Endodermal cell (in vitro differentiated cells): ENCODE results near the gene NCAN. TPM values are rescaled to one million over a fixed set of nuclear protein-coding genes. Genes with fewer than 3 reads are reported as not detected.

ENCODE experiments used
- DNase-seq: peaks from one replicate; pipeline ENCODE4 v3.0.0-alpha.2; 2017
- H3K27ac ChIP-seq: 2 replicates; pipeline ENCODE4 v1.5.1; 2013; ENCODE audit warnings: mild to moderate bottlenecking, low read depth, low read length, moderate library complexity
- H3K27me3 ChIP-seq: 2 replicates; pipeline ENCODE4 v1.6.1; 2013; ENCODE audit warnings: mild to moderate bottlenecking, low read length, moderate library complexity; ENCODE audit not compliant: insufficient read depth, control insufficient read depth, poor library complexity, severe bottlenecking
- H3K36me3 ChIP-seq: 2 replicates; pipeline ENCODE4 v1.7.0; 2013; ENCODE audit warnings: mild to moderate bottlenecking, low read length, moderate library complexity; ENCODE audit not compliant: control insufficient read depth, insufficient read depth
- H3K4me1 ChIP-seq: one replicate; pipeline ENCODE4 v1.7.0; 2013; ENCODE audit warnings: low read length; ENCODE audit not compliant: control insufficient read depth, insufficient read depth
- H3K4me3 ChIP-seq: 2 replicates; pipeline ENCODE4 v1.5.1; 2013; ENCODE audit warnings: mild to moderate bottlenecking, low read length, moderate library complexity
- H3K9ac ChIP-seq: 2 replicates; pipeline ENCODE4 v1.6.1; 2013; ENCODE audit warnings: mild to moderate bottlenecking, low read length, moderate library complexity; ENCODE audit not compliant: poor library complexity, severe bottlenecking; ENCODE audit errors: extremely low read depth
- H3K9me3 ChIP-seq: 2 replicates; pipeline ENCODE4 v1.6.1; 2013; ENCODE audit warnings: mild to moderate bottlenecking, low read length, moderate library complexity; ENCODE audit not compliant: control insufficient read depth
- H3K27ac Mint-ChIP-seq: 2 replicates; pipeline ENCODE4 v1.8.0; 2020; ENCODE audit warnings: mixed read lengths
- H3K27me3 Mint-ChIP-seq: 2 replicates; pipeline ENCODE4 v1.8.0; 2021; ENCODE audit warnings: mild to moderate bottlenecking, mixed read lengths; ENCODE audit not compliant: insufficient read depth
- H3K36me3 Mint-ChIP-seq: 2 replicates; pipeline ENCODE4 v1.8.0; 2020; ENCODE audit warnings: low read depth, mixed read lengths
- H3K4me1 Mint-ChIP-seq: 2 replicates; pipeline ENCODE4 v1.8.0; 2020; ENCODE audit warnings: mixed read lengths
- H3K4me3 Mint-ChIP-seq: 2 replicates; pipeline ENCODE4 v1.8.0; 2020; ENCODE audit warnings: mild to moderate bottlenecking, moderate library complexity, mixed read lengths
- H3K9me3 Mint-ChIP-seq: 2 replicates; pipeline ENCODE4 v1.8.0; 2020; ENCODE audit warnings: mild to moderate bottlenecking, mixed read lengths
- CTCF ChIP-seq: fragments of 200-600 bp; sonication (generic); conservative IDR thresholded peaks from 2 replicates; pipeline ENCODE4 v1.5.0; 2021; ENCODE audit warnings: antibody characterized with exemption, mild to moderate bottlenecking
- WGBS, 2 experiments: methylation state at CpG; one replicate each; pipeline versions ENCODE4 v1.1.5 to v1.1.7; 2013; ENCODE audit warnings: missing lambda C conversion rate in 2 of 2, mixed read lengths in 1 of 2; ENCODE audit not compliant: insufficient coverage in 1 of 2, insufficient read length in 1 of 2; 5-methylcytosine and 5-hydroxymethylcytosine counted together
- total RNA-seq, 2 donors: library from RNA; stranded (reverse); fragmentation: NEBNext Ultra II Directional in 1 of 2; extraction: Animal tissue kit (Norgen Biotek cat#: 25700) in 1 of 2; gene quantifications; 2 replicates in 1 of 2; 3 replicates in 1 of 2; pipeline ENCODE4 v1.2.1, GENCODE V29; 2021

The NCAN gene
- total RNA-seq, 2 donors from 2014 or later: 0.77 to 4.2 TPM

- no peak for DNase-seq
- H3K36me3 ChIP-seq: no peaks in the 10 kb centered on the region
- no peak overlapping the region for H3K4me3 ChIP-seq
- no peak overlapping the region for H3K27ac Mint-ChIP-seq
- no peak overlapping the region for H3K4me3 Mint-ChIP-seq
- WGBS, 2 experiments: 91 to 92% methylated on average over 9 to 14 of the region's 14 CpGs
- H3K9me3 ChIP-seq: no peaks in the 10 kb centered on the region
- H3K27me3 ChIP-seq: peaks cover 35% of the 10 kb centered on the region
- H3K9me3 Mint-ChIP-seq: peaks cover 8% of the 10 kb centered on the region
- TF ChIP-seq CTCF: no peak
- no peak overlapping the region for H3K27ac ChIP-seq
- peaks cover 3% of the 10 kb centered on the region for H3K4me1 Mint-ChIP-seq
- H3K27me3 Mint-ChIP-seq: peaks cover 63% of the 10 kb centered on the region
- peaks cover 3% of the 10 kb centered on the region for H3K36me3 Mint-ChIP-seq
- no peaks in the 10 kb centered on the region for H3K4me1 ChIP-seq
- no peak overlapping the region for H3K9ac ChIP-seq
Measured at GRCh38 chr19:19257137-19257536, 45.4 kb downstream of the NCAN start.

- no peak overlapping the region for H3K27ac ChIP-seq
- H3K4me3 ChIP-seq: no peak overlapping the region
- Mint-ChIP-seq H3K27ac (no peak overlapping the region), H3K4me1 (peaks cover 7% of the 10 kb centered on the region), H3K9me3 (peaks cover 8% of the 10 kb centered on the region), H3K36me3 (peaks cover 3% of the 10 kb centered on the region), H3K27me3 (peaks cover 65% of the 10 kb centered on the region), H3K4me3 (no peak overlapping the region)
- H3K9me3 ChIP-seq: no peaks in the 10 kb centered on the region
- TF ChIP-seq CTCF: no peak
- 94 to 95% methylated on average over 43 to 72 of the region's 72 CpGs for WGBS, 2 experiments
- H3K9ac ChIP-seq: no peak overlapping the region
- H3K27me3 ChIP-seq: peaks cover 36% of the 10 kb centered on the region
- H3K36me3 ChIP-seq: no peaks in the 10 kb centered on the region
- no peaks in the 10 kb centered on the region for H3K4me1 ChIP-seq
- DNase-seq: no peak
Measured at GRCh38 chr19:19257836-19258588, 46.3 kb downstream of the NCAN start.

DNA sequence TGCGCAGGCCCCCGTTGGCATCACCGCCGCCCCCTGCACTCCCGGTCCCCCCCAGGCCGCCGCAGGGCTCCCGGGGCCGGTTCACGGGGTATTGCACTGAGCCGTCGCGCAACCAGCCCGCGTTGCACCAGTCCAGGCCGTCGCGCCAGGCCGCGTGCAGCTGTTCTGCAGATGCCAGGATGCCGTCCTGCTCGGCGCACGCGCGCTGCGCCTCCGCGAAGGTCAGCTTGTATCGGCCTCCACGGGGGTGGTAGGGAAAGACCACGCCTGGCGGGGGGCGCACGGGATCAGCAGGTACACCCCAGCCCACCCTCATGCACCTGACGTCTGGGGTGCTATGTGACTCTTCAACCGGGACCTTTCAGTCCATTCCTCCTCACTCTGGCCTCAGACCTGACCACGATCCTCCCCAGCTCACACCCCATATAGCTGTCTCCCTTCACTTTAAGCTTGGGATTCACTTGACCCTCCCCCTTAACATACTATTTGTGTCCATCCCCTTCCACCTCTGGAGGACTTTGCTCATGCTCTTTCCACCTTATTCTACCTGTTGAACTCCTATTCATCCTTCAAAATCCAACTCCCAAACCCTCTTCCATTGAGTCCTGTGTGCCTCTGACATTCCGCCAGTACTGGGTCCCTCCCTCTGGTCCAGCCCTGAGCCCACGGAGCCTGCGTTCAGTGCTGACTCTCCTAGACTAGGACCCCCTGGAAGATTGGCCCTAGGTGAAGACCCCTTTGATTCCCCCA lies 47.0 kb downstream of the NCAN start:
- DNase-seq: no peak
- TF ChIP-seq CTCF: no peak
- WGBS, 2 experiments: 94 to 95% methylated on average over 35 to 41 of the region's 41 CpGs
- Mint-ChIP-seq H3K36me3 (peaks cover 3% of the 10 kb centered on the region), H3K9me3 (peaks cover 8% of the 10 kb centered on the region), H3K27me3 (peaks cover 66% of the 10 kb centered on the region), H3K4me1 (peaks cover 7% of the 10 kb centered on the region), H3K4me3 (no peak overlapping the region), H3K27ac (no peak overlapping the region)
- no peak overlapping the region for H3K9ac ChIP-seq
- no peaks in the 10 kb centered on the region for H3K36me3 ChIP-seq
- H3K27me3 ChIP-seq: peaks cover 42% of the 10 kb centered on the region
- no peaks in the 10 kb centered on the region for H3K9me3 ChIP-seq
- no peak overlapping the region for H3K27ac ChIP-seq
- no peak overlapping the region for H3K4me3 ChIP-seq
- no peaks in the 10 kb centered on the region for H3K4me1 ChIP-seq
